Activated CD4-positive, alpha-beta T cell treated with anti-CD3 and anti-CD28 coated beads for 36 hours (primary cell): Measurements from ENCODE around the gene LGALS7. TPM values are rescaled to one million over a fixed set of nuclear protein-coding genes. Genes with fewer than 3 reads are reported as not detected.
"Not testable (repeated sequence)": the region's sequence is repeated elsewhere in the genome, so short reads cannot be mapped to it uniquely, and the experiment has no call there.

Experiments used
- ATAC-seq: fragments of 200-7000 bp; cut with Tn5 transposase; one replicate; pipeline ENCODE4 v1.10.0; 2021; ENCODE audit warnings: mild to moderate bottlenecking, moderate library complexity
- CTCF ChIA-PET: fragments of 350-600 bp; sonication (Branson Sonifier 250); formaldehyde crosslinking; loops from one replicate; lab custom pipeline; 2021; ENCODE audit warnings: antibody characterized with exemption; lab: Charles Lee
- POLR2A ChIA-PET: fragments of 350-600 bp; sonication (Branson Sonifier 250); formaldehyde crosslinking; loops from one replicate; lab custom pipeline; 2021; ENCODE audit warnings: antibody characterized with exemption, inconsistent platforms; lab: Charles Lee
- DNase-seq: peaks from one replicate; pipeline ENCODE4 v3.0.0-alpha.2; 2020
- H3K27ac Mint-ChIP-seq: one replicate; pipeline ENCODE4 v1.8.0; 2021; ENCODE audit warnings: mixed read lengths
- H3K27me3 Mint-ChIP-seq: one replicate; pipeline ENCODE4 v1.8.0; 2021; ENCODE audit warnings: mixed read lengths
- H3K36me3 Mint-ChIP-seq: one replicate; pipeline ENCODE4 v1.8.0; 2021; ENCODE audit warnings: low read depth, mixed read lengths
- H3K4me1 Mint-ChIP-seq: one replicate; pipeline ENCODE4 v1.8.0; 2021; ENCODE audit warnings: mixed read lengths
- H3K4me3 Mint-ChIP-seq: one replicate; pipeline ENCODE4 v1.8.0; 2021; ENCODE audit warnings: mild to moderate bottlenecking, moderate library complexity, mixed read lengths
- H3K9me3 Mint-ChIP-seq: one replicate; pipeline ENCODE4 v1.8.0; 2021; ENCODE audit warnings: low read depth, mixed read lengths
- intact Hi-C, 2 experiments: fragments of 100-400 bp; cut with DNase I in 1 of 2; cut with micrococcal nuclease in 1 of 2; formaldehyde crosslinking; loops; one replicate each; pipeline versions ENCODE4 v1.14.2 to v1.15.1; 2022 to 2024; cut with DNase I, micrococcal nuclease
- total RNA-seq, 2 experiments: library from RNA; stranded (reverse); gene quantifications; one replicate each; pipeline ENCODE4 v1.2.3, GENCODE V29; 2021

Gene LGALS7
- total RNA-seq, 2 experiments from 2014 or later, result not detected

DNA sequence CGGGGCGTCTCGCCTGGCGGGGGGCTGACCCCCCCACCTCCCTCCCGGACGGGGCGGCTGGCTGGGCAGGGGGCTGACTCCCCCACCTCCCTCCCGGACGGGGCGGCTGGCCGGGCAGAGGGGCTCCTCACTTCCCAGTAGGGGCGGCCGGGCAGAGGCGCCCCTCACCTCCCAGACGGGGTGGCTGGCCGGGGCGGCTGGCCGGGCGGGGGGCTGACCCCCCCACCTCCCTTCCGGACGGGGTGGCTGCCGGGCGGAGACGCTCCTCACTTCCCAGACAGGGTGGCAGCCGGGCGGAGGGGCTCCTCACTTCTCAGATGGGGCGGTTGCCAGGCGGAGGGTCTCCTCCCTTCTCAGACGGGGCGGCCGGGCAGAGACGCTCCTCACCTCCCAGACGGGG, 24.5 kb upstream of the LGALS7 start:
- H3K36me3 Mint-ChIP-seq, H3K4me3 Mint-ChIP-seq, ATAC-seq, POLR2A ChIA-PET, H3K9me3 Mint-ChIP-seq, CTCF ChIA-PET, H3K27me3 Mint-ChIP-seq, H3K27ac Mint-ChIP-seq, H3K4me1 Mint-ChIP-seq, DNase-seq: not testable (repeated sequence)
- intact Hi-C loops, result loop anchor here in 1 of 2 experiments (5.0 kb wide), 1 partner anchor 35 kb away; no protein-coding TSS in a partner anchor

DNA sequence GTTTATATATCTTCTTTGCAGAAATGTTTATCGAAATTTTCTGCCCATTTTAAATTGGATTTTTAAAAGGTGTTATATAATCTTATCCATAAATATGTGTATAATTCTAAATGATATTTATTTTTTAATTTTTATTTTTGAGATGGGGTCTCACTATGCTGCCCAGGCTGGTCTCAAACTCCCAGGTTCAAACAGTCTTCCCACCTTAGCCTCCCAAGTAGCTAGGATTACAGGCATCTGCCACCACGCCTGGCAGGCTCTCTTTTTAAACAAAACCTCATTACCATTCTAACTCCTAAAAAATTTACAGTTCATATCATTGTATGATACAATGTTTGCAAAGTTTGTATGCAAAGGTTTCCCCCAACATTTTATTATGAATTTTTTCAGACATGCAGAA, 22.8 kb upstream of the LGALS7 start:
- H3K36me3 Mint-ChIP-seq, result no peaks in the 10 kb centered on the region
- ChIA-PET POLR2A (no interaction called here), CTCF (interaction anchor here (0.6 to 1.3 kb wide), 2 partner anchors 22 to 145 kb away, joined by 3 to 4 read pairs; no protein-coding TSS in a partner anchor)
- DNase-seq, result no peak
- H3K4me3 Mint-ChIP-seq, result no peak overlapping the region
- no peaks in the 10 kb centered on the region for H3K9me3 Mint-ChIP-seq
- H3K27me3 Mint-ChIP-seq, result no peaks in the 10 kb centered on the region
- intact Hi-C loops, result loop anchor here in 1 of 2 experiments (5.0 kb wide), 1 partner anchor 34 kb away; no protein-coding TSS in a partner anchor
- ATAC-seq, result no peak
- H3K27ac Mint-ChIP-seq, result no peak overlapping the region
- peaks cover 6% of the 10 kb centered on the region for H3K4me1 Mint-ChIP-seq

DNA sequence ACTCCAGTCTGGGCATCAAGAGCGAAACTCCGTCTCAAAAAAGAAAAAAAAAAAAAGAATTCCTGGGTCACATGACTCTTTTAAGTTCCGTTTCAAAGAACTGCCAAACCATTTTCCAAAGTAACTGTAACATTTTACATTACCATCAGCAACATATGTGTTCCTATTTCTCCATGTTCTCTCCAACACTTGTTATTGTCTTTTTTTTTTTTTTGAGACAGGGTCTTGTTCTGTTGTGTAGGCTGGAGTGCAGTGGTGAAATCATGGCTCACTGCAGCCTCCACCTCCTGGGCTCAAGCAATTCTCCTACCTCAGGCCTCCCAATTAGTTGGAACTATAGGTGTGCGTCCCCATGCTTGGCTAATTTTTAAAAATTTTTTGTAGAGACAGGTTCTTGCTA, 22.2 kb upstream of the LGALS7 start:
- H3K9me3 Mint-ChIP-seq, result no peaks in the 10 kb centered on the region

DNA sequence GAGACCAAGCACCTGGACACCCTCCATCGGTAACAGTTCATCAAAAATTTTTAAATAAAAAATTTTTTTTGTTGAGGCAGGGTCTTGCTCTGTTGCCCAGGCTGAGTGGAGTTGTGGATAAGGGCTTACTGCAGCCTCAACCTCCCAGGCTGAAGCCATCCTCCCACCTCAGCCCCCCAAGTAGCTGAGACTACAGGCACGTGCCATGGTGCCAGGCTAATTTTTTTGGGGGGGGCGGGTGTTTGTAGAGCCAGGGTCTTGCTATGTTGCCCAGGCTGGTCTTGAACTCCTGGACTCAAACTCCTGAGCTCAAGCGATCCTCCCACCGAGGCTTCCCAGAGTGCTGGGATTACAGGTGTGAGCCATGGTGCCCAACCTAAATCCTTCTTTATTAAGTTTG, 20.4 kb upstream of the LGALS7 start:
- intact Hi-C loops, result loop anchor here in 1 of 2 experiments (2.0 kb wide), 1 partner anchor 19 kb away; no protein-coding TSS in a partner anchor
- CTCF ChIA-PET, result interaction anchor here (0.8 to 1.7 kb wide), 2 partner anchors 24 to 38 kb away, joined by 3 to 9 read pairs; no protein-coding TSS in a partner anchor
- POLR2A ChIA-PET, result no interaction called here
- DNase-seq (no peak), ATAC-seq (no peak)
- H3K4me1 Mint-ChIP-seq, result peaks cover 4% of the 10 kb centered on the region
- H3K27me3 Mint-ChIP-seq, result no peaks in the 10 kb centered on the region
- H3K9me3 Mint-ChIP-seq, result no peaks in the 10 kb centered on the region
- no peak overlapping the region for H3K27ac Mint-ChIP-seq
- H3K36me3 Mint-ChIP-seq, result no peaks in the 10 kb centered on the region
- H3K4me3 Mint-ChIP-seq, result no peak overlapping the region

More for the DNA sequence above, 22.2 kb upstream of the LGALS7 start:
- intact Hi-C loops, result loop anchor here in 1 of 2 experiments (5.0 kb wide), 1 partner anchor 33 kb away; no protein-coding TSS in a partner anchor
- no peak overlapping the region for H3K27ac Mint-ChIP-seq
- no peaks in the 10 kb centered on the region for H3K27me3 Mint-ChIP-seq
- DNase-seq (no peak), ATAC-seq (no peak)
- ChIA-PET CTCF (interaction anchor here (1.3 kb wide), 1 partner anchor 22 kb away, joined by 3 read pairs; no protein-coding TSS in a partner anchor), POLR2A (no interaction called here)
- H3K36me3 Mint-ChIP-seq, result no peaks in the 10 kb centered on the region
- no peak overlapping the region for H3K4me3 Mint-ChIP-seq
- peaks cover 6% of the 10 kb centered on the region for H3K4me1 Mint-ChIP-seq

DNA sequence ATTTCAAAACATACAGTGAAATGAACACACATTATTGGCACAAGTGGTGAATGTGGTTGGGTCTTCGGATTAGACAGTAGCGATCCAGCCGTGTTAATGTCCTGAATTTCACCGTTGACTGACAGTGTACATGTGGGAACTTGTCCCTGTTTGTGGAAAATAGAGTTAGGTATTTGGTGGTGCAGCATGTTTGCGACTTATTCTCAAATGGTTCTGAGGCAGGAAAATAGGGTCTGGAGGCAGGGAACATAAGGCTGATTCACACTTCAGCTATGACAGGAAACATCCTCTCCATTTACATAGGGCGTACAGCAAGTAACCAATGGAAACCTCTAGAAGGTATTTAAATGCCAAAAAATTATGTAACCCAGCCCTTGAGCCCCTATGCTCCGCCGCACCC, 19.9 kb upstream of the LGALS7 start:
- CTCF ChIA-PET, result interaction anchor here (0.6 to 1.7 kb wide), 4 partner anchors 14 to 140 kb away, joined by 3 to 9 read pairs (median 4); no protein-coding TSS in a partner anchor
- POLR2A ChIA-PET, result interaction anchor here (0.7 kb wide), 2 partner anchors 24 to 795 kb away, joined by 3 to 4 read pairs; no protein-coding TSS in a partner anchor
- no peak overlapping the region for H3K4me3 Mint-ChIP-seq

DNA sequence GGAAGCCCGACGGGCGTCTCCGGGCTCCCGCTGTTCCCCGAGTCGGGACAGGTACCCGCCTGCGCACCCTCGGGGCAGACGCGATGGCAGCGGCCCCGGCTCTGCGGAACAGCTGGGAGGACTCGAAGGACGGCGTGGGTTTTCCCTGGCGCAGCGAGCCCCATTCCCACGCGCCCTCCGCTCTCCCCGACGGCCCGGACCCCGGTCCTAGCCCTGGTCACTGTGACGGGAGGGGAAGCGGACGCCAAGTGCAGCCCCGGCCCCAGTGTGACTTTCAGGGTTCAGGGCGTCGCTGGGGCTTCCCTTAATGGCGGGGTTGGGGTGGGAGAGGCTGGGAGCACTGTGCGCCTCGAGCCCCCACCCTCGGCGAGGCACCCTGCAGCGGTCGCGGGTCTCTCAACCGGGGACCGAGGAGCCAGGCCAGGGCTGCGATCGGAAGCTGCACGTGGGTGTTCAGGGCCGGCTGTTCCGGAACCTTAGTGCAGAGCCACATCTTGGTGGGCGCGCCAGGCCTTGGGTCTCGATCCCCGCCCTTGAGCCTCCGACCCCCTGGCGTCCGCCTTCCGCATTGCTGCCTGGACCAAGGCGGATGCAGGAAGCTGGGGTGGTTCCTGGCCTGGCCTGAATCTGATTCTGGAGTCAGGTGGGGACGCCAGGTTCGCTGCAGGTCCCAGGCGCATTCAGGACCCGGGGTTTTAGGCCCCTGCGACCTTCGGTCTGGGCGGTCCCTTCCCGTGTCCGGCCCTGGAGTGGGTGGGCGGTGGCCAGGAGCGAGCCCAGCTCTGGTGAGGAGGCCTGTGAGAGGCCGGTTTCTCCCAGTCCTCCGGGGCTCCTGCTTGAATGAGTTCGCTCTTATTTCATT, 19.2 kb upstream of the LGALS7 start:
- intact Hi-C loops, result loop anchor here in 1 of 2 experiments (2.0 kb wide), 1 partner anchor 18 kb away; no protein-coding TSS in a partner anchor
- CTCF ChIA-PET, result interaction anchor here (0.6 to 0.7 kb wide), 3 partner anchors 14 to 141 kb away, joined by 3 to 4 read pairs (median 4); no protein-coding TSS in a partner anchor
- H3K4me3 Mint-ChIP-seq, result peak overlapping the region; percentile 10
- no peaks in the 10 kb centered on the region for H3K9me3 Mint-ChIP-seq
- no peak overlapping the region for H3K27ac Mint-ChIP-seq
- POLR2A ChIA-PET, result interaction anchor here (0.7 kb wide), 2 partner anchors 23 to 796 kb away, joined by 3 to 4 read pairs; no protein-coding TSS in a partner anchor
- H3K4me1 Mint-ChIP-seq, result peaks cover 4% of the 10 kb centered on the region
- H3K27me3 Mint-ChIP-seq, result no peaks in the 10 kb centered on the region
- H3K36me3 Mint-ChIP-seq, result no peaks in the 10 kb centered on the region
- DNase-seq, result peak; percentile 64
- peak; percentile 17 for ATAC-seq

More for the DNA sequence above, 19.9 kb upstream of the LGALS7 start:
- H3K27ac Mint-ChIP-seq, result no peak overlapping the region
- peaks cover 4% of the 10 kb centered on the region for H3K4me1 Mint-ChIP-seq
- intact Hi-C loops, result loop anchor here in 1 of 2 experiments (2.0 kb wide), 1 partner anchor 18 kb away; no protein-coding TSS in a partner anchor
- H3K27me3 Mint-ChIP-seq, result no peaks in the 10 kb centered on the region
- ATAC-seq (no peak), DNase-seq (no peak)
- H3K9me3 Mint-ChIP-seq, result no peaks in the 10 kb centered on the region
- H3K36me3 Mint-ChIP-seq, result no peaks in the 10 kb centered on the region

DNA sequence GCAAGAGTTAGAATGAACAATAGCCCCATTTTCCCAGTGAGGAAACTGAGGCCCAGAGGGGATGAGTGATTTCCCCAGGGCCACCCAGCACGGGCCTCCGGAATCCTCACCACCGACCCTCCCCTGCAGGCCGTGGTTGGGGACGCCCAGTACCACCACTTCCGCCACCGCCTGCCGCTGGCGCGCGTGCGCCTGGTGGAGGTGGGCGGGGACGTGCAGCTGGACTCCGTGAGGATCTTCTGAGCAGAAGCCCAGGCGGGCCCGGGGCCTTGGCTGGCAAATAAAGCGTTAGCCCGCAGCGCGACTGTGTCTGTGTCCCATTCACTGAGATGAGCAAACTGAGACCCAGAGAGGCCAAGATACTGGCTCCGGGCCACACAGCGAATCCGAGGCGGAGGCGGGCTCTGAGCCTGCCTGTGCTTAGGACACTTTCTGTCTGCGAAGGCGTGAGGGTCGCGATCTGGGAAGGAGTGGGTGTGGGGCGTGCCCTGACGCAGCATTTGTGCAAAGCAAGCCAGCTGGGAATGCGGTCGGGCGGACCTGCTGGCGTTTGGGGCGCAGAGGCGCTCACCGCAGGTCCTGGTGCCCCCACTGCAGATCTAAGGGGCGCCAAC, 18.2 kb upstream of the LGALS7 start:
- peak; percentile 94 for ATAC-seq
- POLR2A ChIA-PET, H3K9me3 Mint-ChIP-seq: not testable (repeated sequence)

DNA sequence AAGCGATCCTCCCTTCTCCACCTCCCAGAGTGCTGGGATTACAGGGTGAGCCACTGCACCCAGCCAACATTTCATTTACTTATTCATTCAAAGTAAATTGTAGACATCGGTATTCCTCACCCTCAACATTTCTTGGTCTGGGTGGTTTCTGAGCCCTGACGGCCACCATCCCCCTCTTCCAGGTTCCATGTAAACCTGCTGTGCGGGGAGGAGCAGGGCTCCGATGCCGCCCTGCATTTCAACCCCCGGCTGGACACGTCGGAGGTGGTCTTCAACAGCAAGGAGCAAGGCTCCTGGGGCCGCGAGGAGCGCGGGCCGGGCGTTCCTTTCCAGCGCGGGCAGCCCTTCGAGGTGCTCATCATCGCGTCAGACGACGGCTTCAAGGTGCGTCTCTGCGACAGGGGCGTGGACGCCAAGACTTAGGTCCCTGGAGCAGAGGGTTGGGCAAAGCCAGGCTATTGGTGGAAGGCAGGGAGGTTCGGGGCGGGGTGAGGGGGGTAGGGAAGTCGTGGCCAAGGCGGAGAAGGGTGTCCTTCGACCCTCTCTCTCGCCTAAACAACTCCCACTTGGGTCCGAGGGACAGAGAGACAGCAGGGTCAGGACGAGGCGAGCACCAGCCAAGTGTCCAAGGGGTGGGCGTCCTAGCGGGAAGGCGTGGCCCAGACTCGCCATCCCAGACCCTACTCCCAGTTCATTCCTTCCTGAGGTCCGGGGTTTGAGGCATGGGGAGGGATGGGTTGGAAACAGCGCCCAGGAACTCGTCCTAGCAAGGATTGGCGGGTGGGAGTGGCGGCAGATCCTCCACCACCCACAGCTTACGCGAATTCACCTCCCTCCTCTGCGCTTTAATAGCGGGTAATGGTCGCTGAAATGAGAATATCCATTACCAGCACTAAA, 17.4 kb upstream of the LGALS7 start:
- H3K27ac Mint-ChIP-seq, ATAC-seq, CTCF ChIA-PET, H3K36me3 Mint-ChIP-seq, intact Hi-C loops, H3K4me1 Mint-ChIP-seq, POLR2A ChIA-PET, H3K27me3 Mint-ChIP-seq, H3K4me3 Mint-ChIP-seq, DNase-seq, H3K9me3 Mint-ChIP-seq: not testable (repeated sequence)

More for the DNA sequence above, 18.2 kb upstream of the LGALS7 start:
- CTCF ChIA-PET, H3K36me3 Mint-ChIP-seq, H3K4me1 Mint-ChIP-seq, H3K27ac Mint-ChIP-seq, H3K27me3 Mint-ChIP-seq, H3K4me3 Mint-ChIP-seq, DNase-seq: not testable (repeated sequence)
- intact Hi-C loops, result loop anchor here in 1 of 2 experiments (2.0 kb wide), 1 partner anchor 17 kb away; no protein-coding TSS in a partner anchor

DNA sequence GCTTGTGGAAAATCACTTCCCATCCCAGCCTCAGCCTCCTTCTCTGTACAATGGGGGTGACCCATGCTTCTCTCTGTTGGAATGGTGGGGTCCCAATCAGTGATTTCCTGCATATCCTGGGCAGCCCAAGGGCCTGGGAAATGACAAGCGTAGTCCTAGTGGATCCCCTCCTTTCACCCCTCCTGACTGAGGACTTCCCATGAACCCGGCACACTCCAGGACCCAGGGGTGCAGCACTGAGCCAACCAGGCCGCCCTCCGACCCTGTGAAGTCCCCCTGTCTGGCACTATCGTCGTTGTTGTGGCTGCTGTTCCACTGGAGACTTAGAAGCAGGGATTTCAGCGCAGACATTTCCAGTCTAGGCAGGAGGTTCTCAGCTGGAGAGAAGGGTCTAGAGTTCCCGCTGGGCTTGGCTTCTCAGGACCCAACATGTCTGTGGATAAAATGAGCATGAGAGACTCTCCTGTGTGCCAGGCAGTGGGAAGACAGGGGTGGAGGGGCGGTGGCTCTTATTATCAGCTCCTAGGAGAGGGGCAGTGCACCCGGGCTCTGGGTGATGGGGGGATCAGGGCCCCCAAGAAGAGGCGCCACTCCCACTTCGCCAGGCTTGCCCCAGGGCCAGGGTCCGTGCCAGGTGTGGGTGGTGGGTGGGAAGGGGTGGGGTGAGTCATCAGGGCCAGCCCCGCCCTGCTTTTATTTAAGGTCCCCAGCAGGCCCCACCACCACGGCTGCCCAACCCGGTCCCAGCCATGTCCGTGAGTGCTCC, 15.3 kb upstream of the LGALS7 start, which contains the start of gene LGALS7B:
LGALS7B (plus strand) TSS at position 723 of the 766 bp plus-strand sequence; CDS start at position 750, 27 bp downstream.
- H3K9me3 Mint-ChIP-seq, result no peaks in the 10 kb centered on the region
- H3K27me3 Mint-ChIP-seq, result no peaks in the 10 kb centered on the region
- POLR2A ChIA-PET, result no interaction called here
- no peak for ATAC-seq
- DNase-seq, result no peak
- intact Hi-C loops, result no loop called here
- CTCF ChIA-PET, result interaction anchor here (1.5 kb wide), 1 partner anchor 19 kb away, joined by 5 read pairs; no protein-coding TSS in a partner anchor
- no peak within 1 kb of the TSS for H3K4me3 Mint-ChIP-seq
- H3K36me3 Mint-ChIP-seq, result no peaks in the 10 kb centered on the region
- H3K4me1 Mint-ChIP-seq, result peaks cover 4% of the 10 kb centered on the region
- H3K27ac Mint-ChIP-seq, result no peak within 1 kb of the TSS
